Inferior parietal cortex (tissue), 1 donor: ENCODE data around the gene EP400.

Source experiments
- DNase-seq: peaks from one replicate; pipeline ENCODE4 v3.0.0-alpha.2; 2016; ENCODE audit errors: extremely low spot score

The EP400 gene

GRCh38 chr12:131912518-131913274 lies 37.0 kb upstream of the EP400 start:
- DNase-seq: no peak

DNA sequence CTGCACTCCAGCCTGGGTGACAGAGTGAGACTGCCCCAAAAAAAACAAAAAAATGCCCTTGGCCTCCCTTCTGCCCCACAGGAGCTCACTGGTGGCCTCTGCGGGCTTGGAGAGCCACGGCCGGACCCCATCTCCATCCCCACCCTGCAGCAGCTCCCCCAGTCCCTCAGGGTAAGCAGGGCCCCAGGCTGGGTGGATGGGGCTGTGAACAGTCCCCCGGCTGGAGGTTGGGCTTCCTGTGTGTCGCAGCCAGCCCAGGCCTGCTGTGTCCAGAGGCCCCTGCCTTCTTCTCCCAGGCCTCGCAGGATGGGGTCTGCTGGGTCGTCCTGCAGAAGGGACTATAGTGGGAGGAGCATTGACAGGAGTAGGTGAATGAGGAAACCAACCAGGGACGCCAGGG lies 36.1 kb upstream of the EP400 start:
- DNase-seq: no peak

DNA sequence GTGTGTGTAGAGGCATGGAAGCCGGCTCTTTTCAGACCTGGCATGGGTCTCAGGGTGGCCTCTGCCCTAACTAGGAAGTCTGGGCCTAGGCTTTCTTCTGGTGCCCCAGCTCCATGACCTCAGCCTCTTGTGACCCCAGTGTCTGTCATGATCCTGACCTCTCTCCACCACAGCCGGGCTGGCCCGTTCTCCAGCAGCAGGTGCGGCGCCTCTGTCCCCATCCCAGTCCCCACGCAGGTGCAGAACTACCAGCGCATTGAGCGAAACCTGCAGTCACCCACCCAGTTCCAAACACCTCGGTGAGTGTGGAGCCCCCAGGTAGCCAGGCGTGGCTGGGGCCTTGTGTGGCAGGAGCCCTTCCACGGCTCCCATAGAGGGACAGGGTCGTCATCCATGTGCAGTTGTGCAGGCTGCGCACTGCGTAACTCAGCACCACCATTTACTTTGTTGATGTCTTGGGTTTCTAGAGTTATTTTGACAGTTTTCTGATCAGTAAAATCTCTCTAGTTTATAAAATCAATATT lies 35.5 kb upstream of the EP400 start:
- DNase-seq: no peak

GRCh38 chr12:131915000-131915689 lies 34.6 kb upstream of the EP400 start:
- no peak for DNase-seq

- DNase-seq: no peak
These were observed 33.9 kb upstream of the EP400 start for GRCh38 chr12:131915823-131916222.

DNA sequence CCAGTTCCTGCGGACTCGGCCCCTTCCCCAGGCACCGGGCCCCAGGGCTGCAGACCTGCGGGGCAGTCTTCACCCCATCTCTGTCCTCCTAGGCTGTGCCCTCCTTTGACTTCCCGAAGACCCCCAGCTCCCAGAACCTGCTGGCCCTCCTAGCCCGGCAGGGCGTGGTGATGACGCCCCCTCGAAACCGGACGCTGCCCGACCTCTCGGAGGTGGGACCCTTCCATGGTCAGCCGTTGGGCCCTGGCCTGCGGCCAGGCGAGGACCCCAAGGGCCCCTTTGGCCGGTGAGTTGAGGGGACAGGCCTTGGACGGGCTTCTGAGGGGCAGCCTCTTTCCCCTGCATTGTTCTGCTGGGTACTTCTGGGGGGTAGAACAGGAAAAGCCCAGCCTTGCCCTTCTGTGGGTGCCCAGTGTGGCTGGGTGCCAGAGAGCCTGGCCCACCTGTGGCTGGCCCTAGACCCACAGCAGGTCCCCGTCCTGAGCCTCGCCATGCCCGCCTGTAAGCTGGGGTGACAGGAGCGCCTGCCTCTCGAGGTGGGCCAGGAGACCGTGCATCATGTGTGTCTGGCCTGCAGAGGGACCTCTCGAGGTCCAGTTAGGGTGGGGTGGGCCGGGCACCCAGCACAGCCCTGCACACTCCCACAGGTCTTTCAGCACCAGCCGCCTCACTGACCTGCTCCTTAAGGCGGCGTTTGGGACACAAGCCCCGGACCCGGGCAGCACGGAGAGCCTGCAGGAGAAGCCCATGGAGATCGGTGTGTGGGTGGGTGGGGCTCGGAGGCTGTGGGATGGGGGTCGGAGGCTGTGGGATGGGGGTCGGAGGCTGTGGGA lies 33.2 kb upstream of the EP400 start:
- no peak for DNase-seq

DNA sequence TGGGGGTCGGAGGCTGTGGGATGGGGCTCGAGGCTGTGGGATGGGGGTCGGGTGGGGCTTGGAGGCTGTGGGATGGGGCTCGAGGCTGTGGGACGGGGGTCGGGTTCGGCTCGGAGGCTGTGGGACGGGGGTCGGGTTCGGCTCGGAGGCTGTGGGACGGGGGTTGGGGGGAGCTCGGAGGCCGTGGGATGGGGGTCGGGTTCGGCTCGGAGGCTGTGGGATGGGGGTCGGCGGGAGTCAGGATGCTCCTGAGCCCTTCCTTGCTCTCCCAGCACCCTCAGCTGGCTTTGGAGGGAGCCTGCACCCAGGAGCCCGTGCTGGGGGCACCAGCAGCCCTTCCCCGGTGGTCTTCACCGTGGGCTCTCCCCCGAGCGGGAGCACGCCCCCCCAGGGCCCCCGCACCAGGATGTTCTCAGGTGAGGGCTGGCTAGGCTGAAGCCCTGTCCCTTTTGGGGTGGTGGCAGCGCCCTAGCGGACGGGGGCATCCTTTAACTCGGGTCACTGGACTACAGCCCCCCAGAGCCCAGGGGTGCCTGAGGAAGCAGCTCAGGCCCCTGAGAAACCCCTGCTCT lies 32.5 kb upstream of the EP400 start:
- no peak for DNase-seq

DNA sequence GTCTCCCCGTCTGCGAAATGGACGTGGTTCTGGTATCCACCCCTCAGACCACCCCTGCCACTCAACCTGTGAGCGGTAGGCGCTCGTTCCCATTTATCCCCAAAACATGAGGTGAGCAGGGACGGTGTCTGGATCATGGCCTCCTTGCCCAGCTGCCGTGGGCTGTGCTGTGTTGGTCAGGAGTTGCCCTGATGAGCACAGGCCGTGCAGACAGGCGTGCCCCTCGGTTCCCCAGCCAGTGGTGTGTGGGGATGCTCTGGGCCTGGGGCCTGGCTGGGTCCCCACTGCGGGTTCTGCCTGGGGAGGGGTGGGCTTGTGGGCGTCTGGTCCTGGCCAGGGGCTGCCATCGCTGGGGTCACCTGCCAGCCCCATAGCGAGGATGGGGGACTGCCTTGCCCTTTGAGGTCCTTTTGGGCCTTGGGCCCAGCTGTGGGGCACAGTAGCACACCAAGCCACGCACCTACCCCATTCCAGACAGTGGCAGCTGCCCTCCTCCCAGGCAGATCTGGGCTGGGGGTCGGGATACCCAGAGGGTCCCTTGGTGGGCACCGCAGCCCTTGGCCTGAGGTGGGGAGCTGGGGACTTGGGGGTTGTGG lies 31.9 kb upstream of the EP400 start:
- no peak for DNase-seq

DNA sequence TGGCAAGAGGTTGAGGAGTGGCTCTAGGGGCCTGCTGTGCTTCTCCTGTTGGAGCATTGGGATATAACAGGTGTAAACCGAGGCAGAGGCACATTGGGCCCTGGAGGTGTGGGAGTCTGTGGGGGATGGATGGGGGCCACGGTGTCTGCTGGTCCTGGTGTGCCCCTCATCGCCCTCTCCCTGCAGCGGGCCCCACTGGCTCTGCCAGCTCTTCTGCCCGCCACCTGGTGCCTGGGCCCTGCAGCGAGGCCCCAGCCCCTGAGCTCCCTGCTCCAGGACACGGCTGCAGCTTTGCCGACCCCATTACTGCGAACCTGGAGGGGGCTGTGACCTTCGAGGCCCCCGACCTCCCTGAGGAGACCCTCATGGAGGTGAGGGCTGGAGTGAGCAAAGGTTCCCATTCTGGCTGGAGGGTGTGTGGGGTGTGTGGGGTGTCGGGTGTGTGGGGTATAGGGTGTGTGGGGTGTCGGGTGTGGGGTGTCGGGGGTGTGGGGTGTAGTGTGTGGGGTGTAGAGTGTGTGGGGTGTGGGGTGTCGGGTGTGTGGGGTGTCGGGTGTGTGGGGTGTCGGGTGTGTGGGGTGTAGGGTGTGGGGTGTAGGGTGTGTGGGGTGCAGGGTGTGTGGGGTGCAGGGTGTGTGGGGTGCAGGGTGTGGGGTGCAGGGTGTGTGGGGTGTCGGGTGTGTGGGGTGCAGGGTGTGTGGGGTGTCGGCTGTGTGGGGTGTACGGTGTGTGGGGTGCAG lies 31.3 kb upstream of the EP400 start:
- DNase-seq: no peak

DNA sequence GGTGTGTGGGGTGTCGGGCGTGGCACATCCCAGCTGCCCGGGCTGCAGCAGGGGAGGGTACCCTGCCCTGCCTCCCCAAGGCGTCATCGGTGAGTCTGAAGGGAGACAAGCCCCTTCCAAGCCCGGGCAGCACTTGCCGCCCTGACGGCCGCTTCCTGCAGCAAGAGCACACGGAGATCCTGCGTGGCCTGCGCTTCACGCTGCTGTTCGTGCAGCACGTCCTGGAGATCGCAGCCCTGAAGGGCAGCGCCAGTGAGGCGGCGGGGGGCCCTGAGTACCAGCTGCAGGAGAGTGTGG lies 30.7 kb upstream of the EP400 start:
- no peak for DNase-seq

- no peak for DNase-seq
These were observed 30.2 kb upstream of the EP400 start for GRCh38 chr12:131919366-131920156.

DNA sequence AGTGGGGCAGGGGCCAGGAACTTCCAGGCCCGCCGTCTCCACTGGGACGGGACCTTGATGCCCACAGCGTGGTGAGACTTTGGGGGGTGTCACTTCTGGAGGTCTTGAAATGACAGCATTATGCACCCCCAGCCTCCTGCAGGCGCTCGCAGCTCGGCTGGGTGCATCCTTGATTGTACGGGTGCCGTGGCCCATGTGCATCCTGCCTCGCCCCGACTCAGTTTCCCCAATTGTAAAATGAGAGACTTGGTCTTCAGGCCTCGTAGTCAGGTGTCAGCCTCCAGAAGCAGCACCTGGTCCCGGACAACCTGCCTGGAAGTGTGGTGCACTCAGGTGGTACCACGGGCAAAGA lies 29.6 kb upstream of the EP400 start:
- DNase-seq: no peak

DNA sequence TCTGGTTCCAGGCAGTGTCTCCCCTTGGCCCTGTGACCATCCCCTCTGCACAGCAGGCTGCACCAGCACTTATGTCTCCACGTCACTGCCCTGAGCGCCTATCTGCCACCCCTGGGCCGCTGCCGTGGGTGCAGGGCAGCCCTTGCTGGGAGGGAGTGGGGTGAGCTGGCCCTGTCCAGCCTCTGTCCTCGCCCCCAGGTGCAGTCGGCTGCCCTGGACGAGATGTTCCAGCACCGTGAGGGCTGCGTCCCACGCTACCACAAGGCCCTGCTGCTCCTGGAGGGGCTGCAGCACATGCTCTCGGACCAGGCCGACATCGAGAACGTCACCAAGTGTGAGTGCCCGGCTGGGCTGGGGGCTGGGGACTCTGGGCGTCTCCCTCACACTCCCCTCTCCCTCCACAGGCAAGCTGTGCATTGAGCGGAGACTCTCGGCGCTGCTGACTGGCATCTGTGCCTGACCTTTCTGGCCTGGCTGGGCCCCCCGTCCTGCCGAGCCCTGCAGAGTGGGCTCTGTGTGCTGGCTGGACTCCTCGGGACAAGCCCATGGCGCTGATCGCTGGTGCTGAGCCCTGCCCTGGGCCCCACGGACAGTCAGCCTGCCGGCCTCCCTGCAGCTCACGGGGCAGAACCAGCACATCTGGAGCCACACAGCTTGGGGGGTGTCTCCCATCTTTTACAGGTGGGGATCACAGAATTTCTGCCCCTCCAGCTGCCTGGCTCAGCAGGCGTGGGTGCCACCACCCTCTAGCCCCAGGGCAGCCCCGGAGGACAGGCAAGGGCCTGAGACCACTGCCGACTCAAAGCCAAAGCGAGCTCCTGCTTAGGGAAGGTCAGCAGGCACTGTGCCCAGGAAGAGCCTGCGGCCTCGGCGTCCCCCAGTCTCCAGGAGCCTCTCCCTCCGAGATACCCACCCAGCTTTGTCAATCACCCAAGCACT lies 28.6 kb upstream of the EP400 start:
- DNase-seq: no peak

GRCh38 chr12:131921866-131922769 lies 27.6 kb upstream of the EP400 start:
- no peak for DNase-seq

- no peak for DNase-seq
These were observed 27.0 kb upstream of the EP400 start for GRCh38 chr12:131922772-131923171.

DNA sequence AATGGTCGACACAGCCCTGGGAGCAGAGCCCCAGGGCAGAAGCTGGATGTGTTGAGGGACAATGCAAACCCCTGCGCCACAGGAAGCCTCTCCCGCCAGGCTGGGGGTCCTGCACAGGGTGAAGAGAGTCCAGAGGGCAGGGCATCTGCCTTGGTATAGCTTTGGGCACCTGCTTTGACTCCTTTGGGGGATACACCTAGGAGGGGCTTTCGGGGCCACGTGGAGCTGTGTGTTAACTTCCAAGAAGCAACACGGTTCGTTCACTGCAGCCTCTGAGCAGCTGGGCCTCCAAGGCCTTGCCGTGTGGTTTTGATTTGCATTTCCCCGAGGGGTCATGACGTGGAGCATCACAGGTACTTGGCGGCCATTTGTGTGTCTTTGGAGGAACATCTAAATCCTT lies 26.5 kb upstream of the EP400 start:
- no peak for DNase-seq

DNA sequence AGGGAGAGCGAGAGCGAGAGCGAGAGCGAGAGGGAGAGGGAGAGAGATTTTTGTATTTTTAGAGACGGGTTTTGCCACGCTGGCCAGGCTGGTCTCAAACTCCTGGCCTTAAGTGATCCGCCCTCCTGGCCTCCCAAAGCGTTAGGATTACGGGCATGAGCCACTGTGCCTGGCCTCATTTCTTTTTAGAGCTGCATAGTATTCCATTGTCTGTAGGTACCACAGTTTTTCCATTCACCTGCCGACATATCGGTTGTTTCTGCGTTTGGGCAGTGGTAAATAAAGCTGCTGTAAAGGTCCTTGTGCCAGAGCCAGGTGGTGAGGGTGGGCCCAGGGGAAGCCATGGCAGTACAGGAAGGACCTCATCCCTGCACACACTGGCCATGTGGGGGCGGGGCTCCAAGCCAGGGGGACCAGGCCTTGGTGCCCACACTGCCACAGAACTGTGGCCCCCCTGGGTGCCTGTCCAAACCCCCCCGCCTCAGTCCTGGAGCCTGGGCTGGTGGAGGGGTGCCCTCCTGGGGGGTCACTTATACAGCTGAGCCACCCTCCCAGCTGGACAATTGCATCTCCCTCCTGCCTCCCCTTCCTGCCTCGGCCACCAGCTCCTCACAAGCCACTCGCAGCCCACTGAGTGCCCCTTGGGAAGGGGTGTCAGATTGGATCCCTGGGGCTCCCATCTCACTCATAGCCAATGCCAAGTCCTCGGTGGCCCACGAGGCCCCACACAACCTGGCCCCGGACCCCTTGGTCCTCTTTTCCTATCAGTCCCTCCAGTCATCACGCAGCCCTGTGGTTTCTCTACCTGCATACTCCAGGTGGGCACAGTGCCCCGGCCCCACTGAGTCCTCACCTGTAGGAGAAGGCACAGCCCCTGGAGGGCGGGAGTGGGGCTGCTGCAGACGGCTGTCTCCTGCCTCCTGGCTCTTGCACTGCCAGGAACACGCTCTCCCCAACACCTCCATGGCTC lies 22.3 kb upstream of the EP400 start:
- DNase-seq: no peak
